HG03442 (cell line): ENCODE data around the gene ZBTB7C.

Experiments used
- ATAC-seq: cut with Tn5 transposase; IDR thresholded peaks from one replicate; pipeline ENCODE4 v1.9.1; 2021; ENCODE audit warnings: mild to moderate bottlenecking, moderate library complexity; ENCODE audit not compliant: unreplicated experiment

The ZBTB7C gene

GRCh38 chr18:48011926-48012465, 397.2 kb downstream of the ZBTB7C start:
- ATAC-seq: no peak

- ATAC-seq: no peak
Measured at GRCh38 chr18:48010264-48010663, 398.9 kb downstream of the ZBTB7C start.

- ATAC-seq: no peak
Measured at GRCh38 chr18:48009116-48009745, 400.0 kb downstream of the ZBTB7C start.

- no peak for ATAC-seq
Measured at GRCh38 chr18:48007955-48008701, 401.1 kb downstream of the ZBTB7C start.

- no peak for ATAC-seq
Measured at GRCh38 chr18:48007381-48007780, 401.8 kb downstream of the ZBTB7C start.

GRCh38 chr18:48006415-48007175, 402.6 kb downstream of the ZBTB7C start:
- no peak for ATAC-seq

GRCh38 chr18:48004577-48004976, 404.6 kb downstream of the ZBTB7C start:
- no peak for ATAC-seq

- ATAC-seq: no peak
Measured at GRCh38 chr18:48003426-48004349, 405.5 kb downstream of the ZBTB7C start.

- no peak for ATAC-seq
Measured at GRCh38 chr18:48002933-48003365, 406.2 kb downstream of the ZBTB7C start.

- no peak for ATAC-seq
Measured at GRCh38 chr18:48000701-48001100, 408.5 kb downstream of the ZBTB7C start.

- no peak for ATAC-seq
Measured at GRCh38 chr18:47999801-48000248, 409.4 kb downstream of the ZBTB7C start.

GRCh38 chr18:47997338-47997780, 411.8 kb downstream of the ZBTB7C start:
- ATAC-seq: no peak

- no peak for ATAC-seq
Measured at GRCh38 chr18:47996091-47996541, 413.1 kb downstream of the ZBTB7C start.

- ATAC-seq: no peak
Measured at GRCh38 chr18:47995654-47996053, 413.5 kb downstream of the ZBTB7C start.

- no peak for ATAC-seq
Measured at GRCh38 chr18:47993409-47993808, 415.8 kb downstream of the ZBTB7C start.

- ATAC-seq: no peak
Measured at GRCh38 chr18:47992976-47993375, 416.2 kb downstream of the ZBTB7C start.

GRCh38 chr18:47992266-47992665, 416.9 kb downstream of the ZBTB7C start:
- ATAC-seq: no peak

- no peak for ATAC-seq
Measured at GRCh38 chr18:47990981-47991380, 418.2 kb downstream of the ZBTB7C start.

- no peak for ATAC-seq
Measured at GRCh38 chr18:47987388-47987699, 421.8 kb downstream of the ZBTB7C start.

GRCh38 chr18:47986620-47987387, 422.4 kb downstream of the ZBTB7C start:
- no peak for ATAC-seq
